ENCODE data around the gene ATF4.

Gene ATF4

GRCh38 chr22:39520226-39521105 lies at the start of gene ATF4:
ATF4 (plus strand) TSS chr22:39520562; CDS start chr22:39521446, 884 bp downstream.
- TF ChIP-seq CTCF (IDR thresholded peaks at IDR 0.05; ENCODE audit: insufficient read depth, missing control alignments) = no peak
- FAIRE-seq (no peak), DNase-seq (ENCODE audit: insufficient read length, low spot score) (no peak)

DNA sequence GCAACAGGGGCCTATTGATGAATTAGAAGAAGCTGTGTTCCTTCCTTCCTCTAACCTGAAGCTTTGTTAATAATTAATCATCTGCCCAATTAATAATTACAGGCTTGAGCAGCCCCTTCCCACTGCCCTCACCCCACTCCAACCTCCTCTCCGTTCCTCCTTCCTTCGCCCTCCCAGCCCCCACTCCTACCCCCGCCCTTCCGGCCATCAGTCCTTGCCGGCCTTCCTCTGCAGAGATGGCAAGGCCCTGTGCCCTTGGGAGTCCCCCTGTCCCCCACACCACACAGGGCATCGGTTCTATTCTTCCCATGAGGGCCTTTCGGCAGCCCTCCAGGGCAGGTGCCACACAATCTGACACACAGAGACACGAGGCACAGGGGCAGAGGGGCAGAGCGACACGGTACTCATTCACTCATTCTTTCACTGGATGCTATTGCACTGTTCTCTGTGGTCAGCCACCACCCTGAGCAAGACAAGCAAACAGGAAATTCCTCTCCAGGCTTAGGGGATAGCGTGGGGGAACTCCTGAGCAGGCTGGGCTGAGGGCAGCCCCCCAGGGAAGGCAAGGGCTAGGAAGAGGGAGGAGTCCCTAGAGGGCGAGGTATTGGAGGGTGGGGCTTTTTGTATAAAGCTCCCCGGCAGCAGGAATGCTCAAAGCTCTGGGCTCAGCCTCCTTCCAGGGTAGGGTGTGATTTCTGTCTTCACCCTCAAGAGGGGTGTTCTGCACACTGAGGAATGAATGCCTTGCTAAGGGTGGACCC lies 48.8 kb upstream of the ATF4 start:
- FAIRE-seq (no peak), DNase-seq (ENCODE audit: insufficient read length, low spot score) (no peak)
- TF ChIP-seq CTCF (IDR thresholded peaks at IDR 0.05; ENCODE audit: insufficient read depth, missing control alignments) = no peak

DNA sequence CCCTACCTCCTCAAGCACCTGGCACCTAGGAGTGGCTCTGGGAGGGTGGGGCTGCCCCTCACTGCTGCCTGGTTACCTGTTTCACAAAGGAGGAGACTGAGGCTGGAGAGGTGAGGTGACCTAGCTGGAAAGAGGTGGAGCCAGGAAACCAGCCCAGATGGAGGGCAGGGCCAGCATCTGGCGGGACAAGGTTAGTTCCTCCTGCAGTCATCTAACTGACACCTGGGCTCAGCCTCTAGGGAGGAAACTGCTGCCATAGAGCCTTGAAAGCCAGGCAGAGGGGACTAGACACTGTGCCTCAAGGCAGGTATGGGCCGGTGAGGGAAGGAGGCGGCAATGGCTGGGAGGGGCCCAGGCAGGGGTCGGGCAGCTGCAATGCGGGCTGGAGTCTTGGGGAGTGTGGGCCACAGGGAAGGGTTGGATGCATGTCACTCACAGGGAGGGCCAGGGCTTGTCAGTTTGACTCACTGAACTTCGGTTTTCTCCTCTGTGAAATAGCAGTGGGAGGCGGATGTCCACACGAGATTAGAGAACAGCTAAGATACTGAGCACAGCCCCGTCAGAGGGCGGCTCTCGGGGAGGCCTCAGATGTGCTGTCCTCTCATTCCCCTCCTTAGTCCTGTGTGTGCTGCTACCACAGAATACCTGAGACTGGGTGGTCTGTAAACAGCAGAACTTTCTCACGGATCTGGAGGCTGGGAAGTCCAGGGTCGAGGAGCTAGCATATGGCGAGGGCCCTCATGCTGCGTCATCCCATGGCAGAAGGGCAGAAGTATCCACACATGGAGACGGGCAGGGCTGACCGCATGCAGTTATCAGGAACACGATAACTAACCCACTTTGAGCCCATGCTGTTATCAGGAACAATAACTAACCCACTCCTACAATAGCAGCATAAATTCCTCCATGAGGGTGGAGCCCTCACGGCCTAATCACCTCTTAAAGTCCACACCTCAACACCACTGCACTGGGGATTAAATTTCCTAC lies 47.5 kb upstream of the ATF4 start:
- FAIRE-seq = no peak
- DNase-seq (ENCODE audit: insufficient read length, low spot score) = no peak
- TF ChIP-seq CTCF (IDR thresholded peaks at IDR 0.05; ENCODE audit: insufficient read depth, missing control alignments) = no peak

- no peak for TF ChIP-seq CTCF (IDR thresholded peaks at IDR 0.05; ENCODE audit: insufficient read depth, missing control alignments)
- DNase-seq (ENCODE audit: insufficient read length, low spot score) (no peak), FAIRE-seq (no peak)
Observed at GRCh38 chr22:39473851-39474250, 46.5 kb upstream of the ATF4 start.

- FAIRE-seq = no peak
- TF ChIP-seq CTCF (IDR thresholded peaks at IDR 0.05; ENCODE audit: insufficient read depth, missing control alignments) = no peak
- no peak for DNase-seq (ENCODE audit: insufficient read length, low spot score)
Observed at GRCh38 chr22:39474351-39475111, 45.8 kb upstream of the ATF4 start.

DNA sequence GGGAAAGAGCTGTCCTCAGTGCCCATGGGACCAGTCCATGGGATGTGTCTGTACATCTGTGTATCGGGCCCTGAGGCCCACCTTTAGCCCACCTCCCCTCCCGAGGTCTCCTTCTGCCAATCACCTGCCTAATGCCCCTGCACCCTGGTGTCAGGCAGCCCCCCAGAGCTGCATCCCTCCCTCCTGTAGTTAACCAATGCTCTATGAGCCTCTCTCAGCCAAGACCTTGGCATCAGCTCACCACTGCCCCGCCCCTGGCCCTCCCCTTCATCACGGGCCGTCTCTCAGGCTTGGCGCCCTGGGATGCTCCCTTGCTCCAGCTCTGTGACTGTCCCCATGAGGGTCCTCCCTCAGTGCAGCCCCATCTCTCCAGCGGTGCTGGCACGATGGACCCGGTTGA lies 45.0 kb upstream of the ATF4 start:
- no peak for DNase-seq (ENCODE audit: insufficient read length, low spot score)
- no peak for TF ChIP-seq CTCF (IDR thresholded peaks at IDR 0.05; ENCODE audit: insufficient read depth, missing control alignments)
- FAIRE-seq = no peak
